WI38 (cell line): ENCODE data around the gene CMTM2.
"Not testable (repeated sequence)": the region's sequence is repeated elsewhere in the genome, so short reads cannot be mapped to it uniquely, and the experiment has no call there.

Source experiments
- H3K4me3 ChIP-seq: 2 replicates; pipeline ENCODE4 v1.5.1; 2011; ENCODE audit warnings: low read depth, mild to moderate bottlenecking, control low read depth, low read length
- CTCF ChIP-seq: IDR thresholded peaks from 2 replicates; pipeline ENCODE4 v1.5.1; 2012; ENCODE audit warnings: low read depth, mild to moderate bottlenecking, control low read depth, low read length

The CMTM2 gene

GRCh38 chr16:66592814-66593213 lies 13.6 kb downstream of the CMTM2 start:
- no peak overlapping the region for H3K4me3 ChIP-seq
- no peak for TF ChIP-seq CTCF

GRCh38 chr16:66594739-66595138 lies 15.5 kb downstream of the CMTM2 start:
- no peak for TF ChIP-seq CTCF
- H3K4me3 ChIP-seq = no peak overlapping the region

- not testable (repeated sequence) for H3K4me3 ChIP-seq
Measured at GRCh38 chr16:66596559-66596958, 17.3 kb downstream of the CMTM2 start.

GRCh38 chr16:66596986-66597848 lies 18.0 kb downstream of the CMTM2 start:
- no peak for TF ChIP-seq CTCF
- H3K4me3 ChIP-seq = no peak overlapping the region

GRCh38 chr16:66598111-66598510 lies 18.8 kb downstream of the CMTM2 start:
- TF ChIP-seq CTCF = no peak

GRCh38 chr16:66599726-66600125 lies 20.5 kb downstream of the CMTM2 start:
- no peak overlapping the region for H3K4me3 ChIP-seq
- TF ChIP-seq CTCF = no peak

More at GRCh38 chr16:66598111-66598510, 18.8 kb downstream of the CMTM2 start:
- no peak overlapping the region for H3K4me3 ChIP-seq

- TF ChIP-seq CTCF = no peak
- no peak overlapping the region for H3K4me3 ChIP-seq
Measured at GRCh38 chr16:66600477-66600876, 21.2 kb downstream of the CMTM2 start.

- no peak for TF ChIP-seq CTCF
- H3K4me3 ChIP-seq = no peak overlapping the region
Measured at GRCh38 chr16:66601471-66601870, 22.2 kb downstream of the CMTM2 start.
